Ishikawa (cell line): Measurements from ENCODE around the gene UHRF2.

ENCODE experiments used
- EP300 ChIP-seq: IDR thresholded peaks from 2 replicates; pipeline ENCODE4 v1.6.1; 2012; ENCODE audit warnings: borderline replicate concordance
- TAF1 ChIP-seq: IDR thresholded peaks from 2 replicates; pipeline ENCODE4 v1.6.1; 2012; ENCODE audit warnings: low read depth, mild to moderate bottlenecking

- no peak for TF ChIP-seq EP300
- TF ChIP-seq TAF1 = no peak
Observed at GRCh38 chr9:6459718-6460117, 46.7 kb downstream of the UHRF2 start.
